Testis (tissue), 3 donors: ENCODE measurements around the gene EXOC6. TPM values are rescaled to one million over a fixed set of nuclear protein-coding genes. Genes with fewer than 3 reads are reported as not detected.

ENCODE experiments used
- DNase-seq: peaks from one replicate; pipeline ENCODE4 v3.0.0-alpha.2; 2019
- H3K27ac ChIP-seq, 2 donors: fragments of 200-600 bp; sonication (generic); one replicate each; pipeline ENCODE4 v1.5.1; 2019
- H3K27me3 ChIP-seq: fragments of 200-600 bp; sonication (generic); one replicate; pipeline ENCODE4 v1.5.1; 2019
- H3K36me3 ChIP-seq: fragments of 200-600 bp; sonication (generic); one replicate; pipeline ENCODE4 v1.5.1; 2017; ENCODE audit warnings: low read depth; ENCODE audit errors: missing control alignments
- H3K4me1 ChIP-seq: fragments of 200-600 bp; sonication (generic); one replicate; pipeline ENCODE4 v1.5.1; 2019
- H3K4me3 ChIP-seq, 2 donors: fragments of 200-600 bp; sonication (generic); one replicate each; pipeline ENCODE4 v1.5.1; 2017 to 2019
- H3K9me3 ChIP-seq: fragments of 200-600 bp; sonication (generic); one replicate; pipeline ENCODE4 v1.5.1; 2017
- CTCF ChIP-seq, 3 experiments: fragments of 450-650 bp in 2 of 3; fragments of 200-600 bp in 1 of 3; sonication (generic) in 1 of 3; IDR thresholded peaks; one replicate each; pipeline ENCODE4 v1.5.1; 2016 to 2019; ENCODE audit warnings: antibody characterized with exemption in 3 of 3, mild to moderate bottlenecking in 2 of 3, moderate library complexity in 1 of 3
- POLR2A ChIP-seq: fragments of 450-650 bp; IDR thresholded peaks from one replicate; pipeline ENCODE4 v1.6.1; 2017; ENCODE audit warnings: antibody characterized with exemption, mild to moderate bottlenecking, moderate library complexity
- WGBS, 2 donors: methylation state at CpG; one replicate each; pipeline ENCODE4 v1.1.5; 2018; 5-methylcytosine and 5-hydroxymethylcytosine counted together
- intact Hi-C: fragments of 100-400 bp; cut with DNase I; formaldehyde crosslinking; loops from one replicate; pipeline ENCODE4 v1.15.1; 2023; ENCODE audit warnings: low total_unique reads
- polyA plus RNA-seq: library from polyadenylated mRNA; stranded (reverse); fragments of 350-450 nt; fragmentation: Illumina TruSeq; extraction: RNeasy Lipid Tissue Mini Kit (QIAGEN cat#74804); gene quantifications from one replicate; pipeline ENCODE4 v1.2.3, GENCODE V29; 2014; ENCODE audit warnings: low read depth, low replicate concordance; ENCODE audit not compliant: insufficient read depth
- total RNA-seq, 2 donors: library from RNA; depleted of rRNA; stranded (reverse); fragments of >200 nt; gene quantifications; one replicate each; pipeline ENCODE4 v1.2.3, GENCODE V29; 2016

Gene EXOC6
- total and polyA plus RNA-seq, 3 donors from 2014 or later = 13.3 to 38.5 (median 28.0) TPM

- Histone ChIP-seq H3K4me3 (no peak overlapping the region), H3K36me3 (no peaks in the 10 kb centered on the region), H3K27ac (no peak overlapping the region), H3K4me1 (no peaks in the 10 kb centered on the region), H3K9me3 (no peaks in the 10 kb centered on the region), H3K27me3 (no peaks in the 10 kb centered on the region)
- WGBS, 2 donors = 39 to 49% methylated on average over 22 of the region's 22 CpGs
- DNase-seq = peak; percentile 76
- intact Hi-C loops = loop anchor here (10.0 kb wide), 1 partner anchor 264 kb away; no protein-coding TSS in a partner anchor
- TF ChIP-seq CTCF (IDR thresholded peaks at IDR 0.05) = peak; percentile 75 to 82 (median 77)
- no peak for TF ChIP-seq POLR2A
Measured at GRCh38 chr10:93080350-93081046, 232.2 kb downstream of the EXOC6 start.

- no peaks in the 10 kb centered on the region for H3K36me3 ChIP-seq
- TF ChIP-seq POLR2A = no peak
- TF ChIP-seq CTCF (IDR thresholded peaks at IDR 0.05) = no peak
- no peak for DNase-seq
- no peaks in the 10 kb centered on the region for H3K4me1 ChIP-seq
- H3K9me3 ChIP-seq = no peaks in the 10 kb centered on the region
- H3K4me3 ChIP-seq = no peak overlapping the region
- intact Hi-C loops = loop anchor here (10.0 kb wide), 1 partner anchor 263 kb away; no protein-coding TSS in a partner anchor
- H3K27ac ChIP-seq = no peak overlapping the region
- no peaks in the 10 kb centered on the region for H3K27me3 ChIP-seq
- WGBS, 2 donors = 65 to 84% methylated on average over 3 of the region's 3 CpGs
Measured at GRCh38 chr10:93081318-93081717, 233.0 kb downstream of the EXOC6 start.

- DNase-seq = no peak
- no peak for TF ChIP-seq CTCF (IDR thresholded peaks at IDR 0.05)
- no peak for TF ChIP-seq POLR2A
- Histone ChIP-seq H3K4me1 (no peaks in the 10 kb centered on the region), H3K4me3 (no peak overlapping the region), H3K36me3 (no peaks in the 10 kb centered on the region), H3K27me3 (no peaks in the 10 kb centered on the region), H3K9me3 (no peaks in the 10 kb centered on the region), H3K27ac (no peak overlapping the region)
- 80 to 81% methylated on average over 10 of the region's 10 CpGs for WGBS, 2 donors
- intact Hi-C loops = loop anchor here (10.0 kb wide), 1 partner anchor 263 kb away; no protein-coding TSS in a partner anchor
Measured at GRCh38 chr10:93081834-93082233, 233.5 kb downstream of the EXOC6 start.

- Histone ChIP-seq H3K4me3 (no peak overlapping the region), H3K27ac (no peak overlapping the region), H3K4me1 (no peaks in the 10 kb centered on the region), H3K27me3 (no peaks in the 10 kb centered on the region), H3K9me3 (no peaks in the 10 kb centered on the region), H3K36me3 (no peaks in the 10 kb centered on the region)
- no peak for DNase-seq
- 83 to 86% methylated on average over 7 of the region's 7 CpGs for WGBS, 2 donors
- intact Hi-C loops = loop anchor here (10.0 kb wide), 1 partner anchor 261 kb away; no protein-coding TSS in a partner anchor
- no peak for TF ChIP-seq CTCF (IDR thresholded peaks at IDR 0.05)
- no peak for TF ChIP-seq POLR2A
Measured at GRCh38 chr10:93083743-93084539, 235.6 kb downstream of the EXOC6 start.
